Panc1 (cell line): Measurements from ENCODE around the gene CAPN7. TPM values are rescaled to one million over a fixed set of nuclear protein-coding genes. Genes with fewer than 3 reads are reported as not detected.

ENCODE experiments used
- ATAC-seq: fragments of 200-7000 bp; cut with Tn5 transposase; 2 replicates; pipeline ENCODE4 v1.9.1; 2020; ENCODE audit warnings: mild to moderate bottlenecking, moderate library complexity
- BruUV-seq: library from RNA; stranded (reverse); fragments of 400-500 nt; replicated peaks from 2 replicates; lab custom pipeline; 2021; lab: Mats Ljungman, UMichigan
- CTCF ChIA-PET: fragments of 300-600 bp; sonication (Branson Sonifier 250); formaldehyde crosslinking; loops from one replicate; lab custom pipeline; 2022; ENCODE audit warnings: antibody characterized with exemption; lab: Charles Lee
- POLR2A ChIA-PET: fragments of 300-600 bp; sonication (Branson Sonifier 250); formaldehyde crosslinking; loops from one replicate; lab custom pipeline; 2022; ENCODE audit warnings: antibody characterized with exemption; lab: Charles Lee
- DNase-seq: peaks from one replicate; pipeline ENCODE4 v3.0.0-alpha.2; 2010; ENCODE audit warnings: low read depth, low spot score
- H3K27ac ChIP-seq: 2 replicates; pipeline ENCODE4 v1.5.1; 2011; ENCODE audit warnings: mild to moderate bottlenecking, low read length, inconsistent platforms
- H3K27me3 ChIP-seq: fragments of 200-500 bp; sonication (Bioruptor generic); 2 replicates; pipeline ENCODE4 v1.6.0; 2014; ENCODE audit warnings: low read length, inconsistent platforms; ENCODE audit not compliant: control insufficient read depth, insufficient read depth
- H3K36me3 ChIP-seq: fragments of 200-500 bp; sonication (Bioruptor generic); 2 replicates; pipeline ENCODE4 v1.5.1; 2014; ENCODE audit warnings: inconsistent platforms, mild to moderate bottlenecking, low read length, moderate library complexity; ENCODE audit not compliant: control insufficient read depth, insufficient read depth
- H3K4me1 ChIP-seq: 2 replicates; pipeline ENCODE4 v1.5.1; 2011; ENCODE audit warnings: inconsistent platforms, mild to moderate bottlenecking, low read length, moderate library complexity; ENCODE audit not compliant: control insufficient read depth, insufficient read depth
- H3K4me3 ChIP-seq, 2 experiments: 2 replicates each; pipeline ENCODE4 v1.5.1; 2011 to 2012; ENCODE audit warnings: low read depth in 2 of 2, low read length in 2 of 2, mild to moderate bottlenecking in 2 of 2, inconsistent platforms in 1 of 2, moderate library complexity in 1 of 2
- H3K9me3 ChIP-seq: fragments of 200-500 bp; sonication (Bioruptor generic); 2 replicates; pipeline ENCODE4 v1.5.1; 2014; ENCODE audit warnings: low read depth, mild to moderate bottlenecking, inconsistent platforms, low read length, moderate library complexity; ENCODE audit not compliant: control insufficient read depth, insufficient read depth
- CTCF ChIP-seq: fragments of 450-650 bp; IDR thresholded peaks from 2 replicates; pipeline ENCODE4 v1.5.1; 2017; ENCODE audit warnings: mild to moderate bottlenecking
- POLR2AphosphoS5 ChIP-seq: IDR thresholded peaks from 2 replicates; pipeline ENCODE4 v1.6.1; 2012; ENCODE audit warnings: mild to moderate bottlenecking, low read depth, low read length, moderate library complexity
- REST ChIP-seq, 2 experiments: IDR thresholded peaks; 2 replicates each; pipeline ENCODE4 v1.6.1; 2011 to 2012; ENCODE audit warnings: low read depth in 2 of 2, control low read depth in 1 of 2, low read length in 1 of 2, mild to moderate bottlenecking in 1 of 2, moderate library complexity in 1 of 2; ENCODE audit not compliant: insufficient read depth in 1 of 2
- SIN3A ChIP-seq: IDR thresholded peaks from 2 replicates; pipeline ENCODE4 v1.6.1; 2012; ENCODE audit warnings: low read depth, mild to moderate bottlenecking, low read length, moderate library complexity, borderline replicate concordance; ENCODE audit not compliant: insufficient read depth
- TCF7L2 ChIP-seq: IDR thresholded peaks from 2 replicates; pipeline ENCODE4 v1.6.1; 2011; ENCODE audit warnings: mild to moderate bottlenecking, low read depth, low read length, inconsistent platforms
- in situ Hi-C: cut with HindIII; loops from 2 replicates; pipeline ENCODE4 v1.10.0; 2016; ENCODE audit warnings: low sequenced_read_pairs, low pct_unique_long_range_greater_than_20kb
- intact Hi-C: fragments of 100-400 bp; cut with micrococcal nuclease; formaldehyde crosslinking; loops from one replicate; pipeline ENCODE4 v1.10.0; 2022; ENCODE audit not compliant: unreplicated experiment
- total RNA-seq: library from RNA; stranded (reverse); gene quantifications from one replicate; pipeline ENCODE4 v1.2.1, GENCODE V29; 2021; ENCODE audit not compliant: unreplicated experiment

CAPN7 gene
- total RNA-seq, 1 experiment from 2014 or later = 26.5 TPM

- no peak overlapping the region for H3K4me3 ChIP-seq
- TF ChIP-seq REST (IDR thresholded peaks at IDR 0.05; ENCODE audit: insufficient read depth in 1 of 2, low read depth in 2 of 2, low read length in 1 of 2) (no peak), POLR2AphosphoS5 (no peak), TCF7L2 (no peak), CTCF (no peak), SIN3A (no peak)
- H3K4me1 ChIP-seq = no peaks in the 10 kb centered on the region
- DNase-seq (no peak), ATAC-seq (no peak)
- CTCF ChIA-PET = no interaction called here
- intact Hi-C loops (no loop called here), in situ Hi-C loops (no loop called here)
- H3K9me3 ChIP-seq = no peaks in the 10 kb centered on the region
- BruUV-seq = no TSS peak
- H3K27me3 ChIP-seq = no peaks in the 10 kb centered on the region
- POLR2A ChIA-PET = interaction anchor here (0.6 kb wide), 1 partner anchor 18 kb away, joined by 9 read pairs; no protein-coding TSS in a partner anchor
- H3K36me3 ChIP-seq = no peaks in the 10 kb centered on the region
- H3K27ac ChIP-seq = no peak overlapping the region
These were observed 74.9 kb downstream of the CAPN7 start for GRCh38 chr3:15280853-15281532.

- intact Hi-C loops = no loop called here
- H3K36me3 ChIP-seq = no peaks in the 10 kb centered on the region
- POLR2A ChIA-PET = no interaction called here
- H3K27me3 ChIP-seq = no peaks in the 10 kb centered on the region
- CTCF ChIA-PET = no interaction called here
- no peak overlapping the region for H3K27ac ChIP-seq
- no peaks in the 10 kb centered on the region for H3K4me1 ChIP-seq
- DNase-seq (no peak), ATAC-seq (no peak)
- in situ Hi-C loops = no loop called here
- no TSS peak for BruUV-seq
- no peaks in the 10 kb centered on the region for H3K9me3 ChIP-seq
- no peak for TF ChIP-seq CTCF
- TF ChIP-seq REST (IDR thresholded peaks at IDR 0.05; ENCODE audit: insufficient read depth in 1 of 2, low read depth in 2 of 2, low read length in 1 of 2) = no peak
- no peak for TF ChIP-seq TCF7L2
- TF ChIP-seq POLR2AphosphoS5 = no peak
- no peak for TF ChIP-seq SIN3A
- H3K4me3 ChIP-seq = no peak overlapping the region
These were observed 75.8 kb downstream of the CAPN7 start for GRCh38 chr3:15281817-15282216.
